Heart left ventricle (tissue), 13 donors: ENCODE data around the gene MROH7.

Source experiments
- CTCF ChIP-seq, 12 donors: fragments of 200-600 bp; sonication (generic) in 4 of 12; IDR thresholded peaks; one replicate each; pipeline versions ENCODE4 v1.5.0 to v1.8.0; 2018 to 2022; ENCODE audit warnings: antibody characterized with exemption in 12 of 12, mild to moderate bottlenecking in 5 of 12
- POLR2A ChIP-seq, 2 donors: fragments of 450-650 bp; IDR thresholded peaks; one replicate each; pipeline ENCODE4 v1.6.1; 2017; ENCODE audit warnings: antibody characterized with exemption in 2 of 2, mild to moderate bottlenecking in 2 of 2, moderate library complexity in 2 of 2
- donor health status: ischemic (EF 13 %, LVEDD 7.1; RV severe dilation, severe dysfunction).
- donor health status: DM: no; HTN: yes; CAD: no.
- donor health status: DM: no; HTN: no; CAD: no.
- donor health status: ischemic (EF 25% LVEDD 6.9; RV normal size, moderate dysfunction).
- donor health status: ischemic (EF 25% LVEDD 5.7; RV mildly dilated, moderate dysfunction).
- donor health status: ischemic (EF 35%, LVEDD 5.7; RV mildly dilated, moderate dysfunction).
- donor health status: nonischemic (EF 11% LVEDD 7.7; RV severe dilation, severe dysfunction).
- donor health status: DM: yes; HTN: yes; CAD: no.
- donor health status: PGD.
- donor health status: ischemic (EF 29% LVEDD 5.4; RV normal size, mild dysfunction).
- donor health status: nonischemic (EF 23%, LVEDD 6.1; RV moderate dilation, normal function).

- no peak for TF ChIP-seq CTCF (IDR thresholded peaks at IDR 0.05)
- TF ChIP-seq POLR2A (IDR thresholded peaks at IDR 0.05) = no peak
These were observed 4.5 kb downstream of the MROH7 start for GRCh38 chr1:54645806-54646676.
